HTR-8/SVneo (cell line): ENCODE measurements around the gene CDK3.
A peak's percentile ranks its signal among the peaks of the same experiment; 100 is the strongest.
"Not testable (repeated sequence)": the region's sequence is repeated elsewhere in the genome, so short reads cannot be mapped to it uniquely, and the experiment has no call there.

Source experiments
- DNase-seq: peaks from one replicate; pipeline ENCODE4 v3.0.0; 2011; ENCODE audit warnings: low spot score, mixed read lengths; ENCODE audit not compliant: insufficient read length
- FAIRE-seq: peaks from 2 replicates; lab custom pipeline; 2011; peaks lifted over from hg19 to GRCh38; lab: Jason Lieb, UNC

The CDK3 gene

DNA sequence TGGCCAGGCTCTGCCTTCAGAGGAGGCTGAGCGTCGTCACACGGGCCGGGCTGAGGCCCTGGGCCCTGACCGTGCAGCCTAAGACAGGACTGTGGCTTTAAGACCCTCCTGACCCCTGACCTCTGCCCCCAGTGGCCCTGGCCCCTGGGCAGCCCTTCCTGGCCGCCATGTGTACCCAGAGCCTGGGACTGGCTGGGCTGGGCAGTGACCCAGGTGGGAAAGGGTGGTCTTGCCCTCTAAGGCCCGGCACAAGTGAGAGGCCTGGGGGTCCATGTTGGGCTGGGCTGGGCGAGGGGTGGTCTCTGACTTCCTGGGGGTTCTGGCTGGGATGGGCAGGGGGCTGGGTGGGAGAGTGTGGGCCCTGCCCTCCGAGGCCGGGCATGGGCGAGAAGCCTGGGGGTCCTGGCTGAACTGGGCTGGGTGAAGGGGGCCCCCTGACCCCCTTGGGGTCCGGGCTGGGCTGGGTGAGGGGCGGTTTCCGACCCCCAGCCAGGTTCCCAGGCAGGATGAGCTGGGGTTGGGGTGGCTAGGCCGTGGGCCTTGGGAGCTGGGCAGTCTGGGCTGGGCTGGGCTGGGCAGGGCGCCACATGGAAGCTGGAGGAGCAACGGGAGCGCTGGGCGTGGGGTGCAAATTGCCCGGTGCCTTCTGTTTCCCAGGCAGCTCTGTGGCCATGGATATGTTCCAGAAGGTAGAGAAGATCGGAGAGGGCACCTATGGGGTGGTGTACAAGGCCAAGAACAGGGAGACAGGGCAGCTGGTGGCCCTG lies at the start of gene CDK3:
TSS of gene CDK3 (plus strand) at position 101 of the 767 bp plus-strand sequence. CDS start at position 672, 571 bp downstream.
- DNase-seq (no peak), FAIRE-seq (no peak)

DNA sequence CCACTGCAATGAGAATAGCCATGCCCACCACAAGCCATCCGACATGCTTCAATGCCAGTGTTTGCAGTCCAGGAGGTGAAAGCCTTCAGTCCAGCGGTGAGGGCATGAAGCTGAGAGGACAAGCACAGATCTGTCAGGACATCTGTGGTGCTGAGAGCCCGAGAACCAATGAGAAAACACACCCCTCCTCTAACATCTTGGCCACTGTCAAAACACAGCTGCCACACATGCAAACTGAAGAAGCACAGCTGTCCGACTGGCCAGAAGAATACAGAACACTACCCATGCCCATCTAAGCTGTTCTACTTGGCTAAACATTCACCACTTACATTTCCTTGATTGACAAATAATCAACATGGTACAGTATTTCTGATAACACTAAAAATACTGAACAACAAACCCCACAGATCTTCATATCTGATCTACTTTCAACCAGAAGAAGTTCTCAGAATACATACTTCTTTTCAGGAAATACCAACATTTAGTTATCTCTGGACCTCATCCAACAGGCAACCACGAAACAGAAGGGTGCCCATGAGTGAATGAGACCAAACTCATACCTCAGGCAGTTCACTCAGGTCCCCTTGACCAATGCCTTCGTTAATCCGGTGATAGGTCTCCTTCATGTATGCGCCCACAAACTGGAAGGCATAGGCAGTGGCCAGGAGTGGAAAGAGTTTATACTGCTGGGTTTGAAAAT lies 49.6 kb upstream of the CDK3 start:
- DNase-seq (no peak), FAIRE-seq (no peak)

DNA sequence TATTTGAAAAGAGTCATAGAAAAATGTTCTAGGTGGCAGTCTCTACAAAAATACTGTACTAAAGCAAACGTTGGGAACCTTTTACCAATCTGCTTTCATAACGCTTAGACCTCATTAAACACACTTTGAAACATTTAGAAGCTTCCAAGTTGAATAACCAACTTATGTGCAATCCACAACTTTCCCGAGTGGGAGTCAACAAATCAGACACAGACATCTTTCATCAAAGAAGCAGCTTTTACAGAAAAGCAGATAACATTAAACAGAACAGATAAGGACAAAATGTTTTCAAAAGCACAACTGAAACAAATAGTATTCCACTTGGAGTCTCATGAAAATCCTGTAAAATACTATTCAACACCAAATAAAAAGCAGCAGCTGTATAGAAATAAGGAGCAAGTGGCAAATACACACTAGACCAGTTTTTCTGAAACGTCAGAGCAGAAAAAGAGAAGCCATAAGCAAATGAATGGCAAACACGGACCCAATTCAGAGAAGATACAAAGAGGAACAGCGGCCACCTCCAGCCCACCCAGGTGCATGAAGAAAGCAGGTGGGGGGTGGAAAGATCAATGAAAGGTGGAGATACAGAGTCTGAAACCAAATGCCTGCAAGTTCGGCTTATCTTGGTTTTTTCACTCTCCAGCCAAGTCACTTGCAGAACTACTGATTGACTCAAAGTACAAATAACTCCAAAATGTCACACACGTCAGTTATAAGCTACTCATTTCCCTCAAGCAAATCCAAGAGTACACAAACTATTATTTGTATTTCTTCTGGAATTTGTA lies 41.4 kb upstream of the CDK3 start:
- FAIRE-seq, result no peak
- no peak for DNase-seq

DNA sequence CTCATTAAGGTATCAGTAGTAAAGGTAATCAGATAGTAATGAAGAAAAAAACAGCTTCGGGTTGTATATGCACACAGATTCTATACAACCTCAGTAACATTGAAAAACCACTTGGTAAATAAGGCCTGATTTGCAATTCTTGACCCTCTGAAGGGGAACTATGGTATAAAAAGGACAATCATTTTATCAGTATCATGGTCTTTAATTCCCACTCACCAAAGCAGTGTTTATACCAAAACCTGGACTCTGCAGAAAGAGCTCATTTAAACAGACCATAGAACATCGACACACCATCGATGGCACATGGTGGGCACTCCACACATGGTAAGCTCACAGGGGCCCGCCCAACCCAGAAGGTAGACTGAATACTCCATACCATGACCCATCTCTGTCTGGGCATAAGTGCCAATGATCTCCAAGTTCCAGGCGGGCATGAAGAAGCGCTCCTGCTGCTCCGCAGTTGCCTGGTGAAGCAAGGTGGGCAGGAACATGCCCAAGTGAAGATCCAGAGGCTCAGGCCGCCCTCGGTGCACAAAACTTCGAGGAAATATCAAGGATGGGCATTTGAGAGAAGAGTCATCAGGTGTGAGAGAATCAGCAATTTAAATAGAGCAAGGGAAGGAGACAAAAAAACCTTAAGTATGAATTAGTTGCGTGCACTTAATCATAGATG lies 40.7 kb upstream of the CDK3 start:
- FAIRE-seq (no peak), DNase-seq (no peak)

DNA sequence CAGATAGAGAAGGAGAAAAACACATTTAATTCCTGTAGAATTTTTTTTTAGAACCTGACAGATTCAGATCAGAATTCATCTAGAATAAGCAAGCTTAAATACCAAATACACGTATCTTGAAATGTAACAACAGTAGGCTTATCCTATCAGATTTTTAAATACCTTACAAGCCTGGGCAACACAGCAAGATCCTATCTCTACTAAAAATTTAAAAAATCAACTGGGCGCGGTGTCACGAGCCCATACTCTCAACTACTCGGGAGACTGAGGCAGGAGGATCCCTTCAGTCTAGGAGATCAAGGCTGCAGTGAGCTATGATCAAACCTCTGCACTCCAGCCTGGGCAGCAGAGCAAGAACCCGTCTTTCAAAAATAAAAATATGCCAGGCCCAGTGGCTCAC lies 35.2 kb upstream of the CDK3 start:
- FAIRE-seq (no peak), DNase-seq (no peak)

DNA sequence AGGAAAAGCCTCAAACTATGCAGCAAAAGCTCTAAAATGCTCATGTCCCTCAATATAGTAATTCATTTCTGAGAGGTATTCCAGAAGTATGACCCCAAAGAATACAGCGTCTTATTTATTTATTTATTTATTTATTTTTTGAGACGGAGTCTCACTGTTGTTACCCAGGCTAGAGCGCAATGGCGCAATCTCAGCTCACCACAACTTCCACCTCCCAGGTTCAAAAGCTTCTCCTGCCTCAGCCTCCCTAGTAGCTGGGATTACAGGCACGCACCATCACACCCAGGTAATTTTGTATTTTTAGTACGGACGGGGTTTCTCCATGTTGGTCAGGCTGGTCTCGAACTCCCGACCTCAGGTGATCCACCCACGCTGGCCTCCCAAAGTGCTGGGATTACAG lies 31.6 kb upstream of the CDK3 start:
- not testable (repeated sequence) for FAIRE-seq, DNase-seq

DNA sequence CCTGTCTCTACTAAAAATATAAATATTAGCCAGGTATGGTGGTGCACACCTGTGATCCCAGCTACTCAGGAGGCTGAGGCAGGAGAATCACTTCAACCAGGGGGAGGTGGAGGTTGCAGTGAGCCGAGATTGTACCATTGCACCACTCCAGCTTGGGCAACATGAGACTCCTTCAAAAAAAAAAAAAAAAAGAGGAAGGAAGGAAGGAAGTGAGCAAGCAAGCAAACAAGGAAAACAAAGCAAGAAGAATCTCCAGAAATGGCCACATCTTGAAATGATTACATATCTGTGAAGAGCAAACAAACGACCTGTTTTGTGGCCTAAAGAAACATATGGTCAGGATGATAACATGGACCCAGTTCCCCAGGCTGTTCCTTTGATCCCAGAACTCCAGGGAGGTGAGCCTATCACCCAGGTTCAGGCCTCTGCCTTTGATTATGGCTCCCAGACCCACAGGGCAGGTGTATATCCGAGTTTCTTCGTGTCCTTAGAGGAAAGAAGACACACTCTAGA lies 30.6 kb upstream of the CDK3 start:
- DNase-seq (no peak), FAIRE-seq (no peak)

DNA sequence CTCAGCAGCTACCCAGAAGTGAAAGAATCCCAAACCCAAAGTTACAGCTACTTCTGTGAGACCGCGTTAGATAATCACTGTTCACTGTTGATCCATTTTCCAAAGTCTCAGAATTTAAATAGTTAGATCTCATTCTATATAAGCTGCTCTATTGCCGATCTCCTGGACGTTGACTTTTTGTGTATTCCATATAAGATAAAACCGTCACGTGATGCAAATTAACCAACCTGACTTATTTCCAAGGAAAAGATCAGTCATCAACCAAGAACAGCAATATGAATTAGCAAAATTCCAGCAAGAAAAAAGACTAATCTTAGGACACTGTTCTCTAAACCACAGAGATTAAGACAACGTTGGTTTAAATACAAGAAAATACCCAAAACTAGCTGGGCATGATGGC lies 30.0 kb upstream of the CDK3 start:
- DNase-seq (no peak), FAIRE-seq (no peak)

DNA sequence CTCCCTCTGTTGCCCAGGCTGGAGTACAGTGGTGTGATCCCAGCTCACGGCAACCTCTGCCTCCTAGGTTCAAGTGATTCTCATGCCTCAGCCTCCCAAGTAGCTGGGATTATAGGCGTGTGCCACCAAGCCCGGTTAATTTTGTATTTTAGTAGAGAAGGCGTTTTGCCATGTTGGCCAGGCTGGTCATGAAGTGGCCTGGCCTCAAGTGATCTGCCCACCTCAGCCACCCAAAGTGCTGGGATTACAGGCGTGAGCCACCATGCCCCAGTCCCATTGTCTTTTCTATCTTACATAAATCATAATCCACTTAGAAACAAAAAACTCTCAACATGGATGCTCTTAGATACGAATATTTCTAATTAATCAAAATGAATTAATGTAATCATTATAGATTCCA lies 25.5 kb upstream of the CDK3 start:
- not testable (repeated sequence) for FAIRE-seq, DNase-seq

DNA sequence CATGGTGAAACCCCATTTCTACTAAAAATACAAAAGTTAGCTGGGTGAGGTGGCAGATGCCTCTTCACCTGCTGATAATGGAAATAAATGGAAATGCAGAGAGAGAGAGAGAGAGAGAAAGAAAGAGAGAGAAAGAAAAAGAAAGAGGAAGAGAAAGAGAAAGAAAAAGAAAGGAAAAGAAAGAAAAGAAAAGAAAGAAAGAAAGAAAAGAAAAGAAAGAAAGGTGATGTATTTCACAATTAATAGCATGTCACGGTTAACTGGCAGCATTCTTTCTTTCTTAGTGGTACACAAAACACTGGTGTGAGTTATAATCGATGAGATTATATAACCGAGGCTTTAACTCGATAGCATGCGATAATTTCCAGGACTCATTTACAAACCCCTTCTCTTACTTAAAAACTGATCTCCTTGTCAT lies 24.9 kb upstream of the CDK3 start:
- no peak for FAIRE-seq
- DNase-seq, result no peak

DNA sequence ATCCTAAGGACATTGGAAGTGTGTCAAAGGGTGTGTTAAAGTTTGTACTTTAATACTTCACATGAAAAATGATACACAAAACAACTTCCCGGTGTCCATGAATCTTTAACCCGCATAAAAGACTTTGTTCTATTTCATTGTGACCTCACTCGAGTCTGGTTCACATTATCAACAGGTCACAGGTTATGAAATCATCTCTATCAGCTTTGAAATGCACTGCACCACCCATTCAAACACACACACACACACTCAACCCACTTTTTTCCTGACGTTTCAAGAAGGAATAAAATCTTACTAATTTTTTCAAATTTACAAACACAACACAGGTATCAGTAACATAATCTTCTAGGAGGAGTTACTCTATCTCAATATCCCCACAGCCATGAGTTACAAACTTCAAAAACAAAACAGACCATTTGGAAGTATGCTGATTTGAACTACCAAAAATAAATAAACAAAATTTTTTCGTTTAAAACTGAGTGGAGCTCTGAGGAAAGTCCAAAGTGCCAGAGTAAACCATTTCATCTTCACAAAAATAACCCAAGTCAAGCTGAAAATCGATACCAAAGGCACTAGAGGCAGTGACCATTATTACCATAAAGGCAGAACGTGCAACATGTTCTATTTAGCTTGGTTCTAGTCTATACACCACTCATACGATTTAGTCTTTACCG lies 24.3 kb upstream of the CDK3 start:
- FAIRE-seq (no peak), DNase-seq (no peak)

DNA sequence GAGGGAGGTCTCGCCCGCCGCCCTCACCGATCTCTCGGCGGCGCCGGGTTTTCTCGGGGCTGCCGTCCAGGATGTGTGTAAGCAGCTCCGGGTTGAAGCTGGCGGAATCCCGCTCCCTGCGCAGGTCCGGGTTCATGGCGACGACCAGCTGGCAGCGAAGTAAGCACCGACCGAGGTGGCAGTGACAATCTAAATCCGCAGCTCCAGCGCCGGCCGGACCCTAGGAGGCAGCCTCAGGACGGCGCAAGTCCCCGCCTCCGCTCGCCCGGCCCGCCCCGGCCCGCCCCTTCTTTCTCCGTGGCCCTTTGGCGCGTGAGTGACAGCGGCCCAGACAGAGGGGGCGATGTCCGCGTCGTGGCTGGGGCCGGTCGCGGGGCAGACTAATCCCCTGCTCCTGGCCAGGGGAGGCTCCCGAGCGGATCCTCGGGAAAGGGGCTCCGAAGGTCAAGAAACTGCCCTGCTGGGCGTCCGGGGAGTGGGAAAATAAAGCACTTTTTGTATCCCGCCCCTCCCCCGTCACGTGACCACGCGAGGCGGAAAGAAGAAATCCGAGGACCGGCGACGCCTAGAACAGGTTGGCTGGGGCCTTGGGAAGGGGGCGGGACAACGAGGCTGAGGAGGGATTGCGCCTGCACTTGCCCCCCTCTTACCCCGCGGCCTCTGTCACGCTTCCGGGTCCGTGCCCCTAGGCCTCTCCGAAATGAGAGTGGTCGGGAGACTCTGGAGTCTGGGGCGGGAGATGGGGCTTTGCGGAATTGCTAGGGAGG lies 21.5 kb upstream of the CDK3 start, which contains the start of the genes ACOX1 and TEN1:
TSS of gene ACOX1 (minus strand) at position 229 of the 767 bp plus-strand sequence. CDS start at position 136, 93 bp downstream.
TSS of gene TEN1 (plus strand) at position 303 of the 767 bp plus-strand sequence. CDS start 6,953 bp downstream, outside the sequence.
- peak; percentile 98 for DNase-seq
- FAIRE-seq, result peak; percentile 83

DNA sequence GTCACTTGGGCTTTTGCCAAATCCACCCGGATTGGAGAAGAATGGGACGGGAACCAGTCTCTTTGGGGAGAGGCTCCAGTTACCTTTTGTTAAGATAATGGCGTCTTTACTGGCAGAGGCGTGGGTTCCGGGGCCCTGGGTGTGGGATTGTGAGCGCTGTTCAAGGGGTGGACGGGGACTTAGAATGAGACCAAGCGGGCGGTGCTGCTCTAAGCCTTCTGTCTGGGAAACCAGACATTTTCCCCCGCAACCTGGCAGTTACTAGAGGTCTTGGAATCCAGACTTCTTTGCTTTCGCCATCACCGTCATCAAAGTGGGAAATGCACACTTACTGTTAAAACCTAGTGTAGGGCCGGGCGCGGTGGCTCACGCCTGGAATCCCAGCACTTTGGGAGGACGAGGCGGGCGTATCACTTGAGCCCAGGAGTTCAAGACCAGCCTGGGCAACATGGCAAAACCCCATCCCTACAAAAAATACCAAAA lies 20.9 kb upstream of the CDK3 start:
- DNase-seq (no peak), FAIRE-seq (no peak)

DNA sequence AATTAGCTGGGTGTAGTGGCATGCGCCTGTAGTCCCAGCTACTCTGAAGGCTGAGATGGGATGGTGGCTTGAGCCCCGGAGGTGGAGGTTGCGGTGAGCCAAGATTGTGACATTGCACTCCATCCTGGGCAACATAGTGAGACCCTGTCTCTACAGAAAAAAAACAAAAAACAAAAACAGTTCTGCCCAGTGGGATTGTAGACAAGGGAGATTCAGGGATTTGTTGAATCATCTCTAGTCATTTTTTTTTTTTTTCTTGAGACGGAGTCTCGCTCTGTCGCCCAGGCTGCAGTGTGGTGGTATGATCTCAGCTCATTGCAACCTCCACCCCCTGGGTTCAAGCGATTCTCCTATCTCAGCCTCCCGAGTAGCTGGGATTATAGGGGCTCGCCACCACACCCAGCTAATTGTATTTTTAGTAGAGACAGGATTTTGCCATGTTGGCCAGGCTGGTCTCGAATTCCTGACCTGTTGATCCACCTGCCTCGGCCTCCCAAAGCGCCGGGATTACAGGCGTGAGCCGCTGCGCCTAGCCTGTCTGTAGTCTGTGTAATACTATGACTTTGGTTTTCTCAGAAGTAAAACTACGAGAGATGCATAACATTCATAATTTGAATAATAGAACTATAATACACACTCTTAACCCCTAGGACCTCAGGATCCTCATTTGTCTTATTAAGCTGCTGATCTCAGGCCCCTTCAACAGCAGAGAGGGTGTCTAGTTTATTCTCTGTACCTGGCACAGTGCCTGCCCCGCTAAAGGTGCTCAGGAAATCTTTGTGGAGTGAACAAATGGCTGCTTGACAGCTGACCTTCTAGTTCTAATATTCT lies 20.3 kb upstream of the CDK3 start:
- FAIRE-seq (no peak), DNase-seq (no peak)

DNA sequence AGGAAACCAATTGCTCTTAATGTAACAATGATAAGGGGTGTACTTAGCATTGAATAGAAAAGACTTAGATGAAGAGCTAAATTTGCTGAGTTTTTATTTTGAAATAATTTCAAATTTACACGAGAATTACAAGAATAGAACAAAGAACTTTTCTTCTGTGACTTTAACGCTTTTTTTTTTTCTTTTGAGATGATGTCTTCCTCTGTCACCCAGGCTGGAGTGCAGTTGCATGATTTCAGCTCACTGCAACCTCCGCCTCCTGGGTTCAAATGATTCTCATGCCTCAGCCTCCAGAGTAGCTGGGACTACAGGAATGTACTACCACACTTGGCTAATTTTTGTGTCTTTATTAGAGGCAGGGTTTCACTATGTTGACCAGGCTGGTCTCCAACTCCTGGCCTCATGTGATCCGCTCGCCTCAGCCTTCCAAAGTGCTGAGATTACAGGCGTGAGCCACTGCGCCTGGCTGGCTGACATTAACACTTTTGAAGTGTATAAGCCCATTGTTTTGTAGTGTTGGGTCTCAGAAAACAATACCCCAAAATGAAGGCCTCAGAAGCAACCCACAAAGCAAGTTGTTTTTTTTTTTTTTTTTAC lies 19.5 kb upstream of the CDK3 start:
- FAIRE-seq (no peak), DNase-seq (no peak)

DNA sequence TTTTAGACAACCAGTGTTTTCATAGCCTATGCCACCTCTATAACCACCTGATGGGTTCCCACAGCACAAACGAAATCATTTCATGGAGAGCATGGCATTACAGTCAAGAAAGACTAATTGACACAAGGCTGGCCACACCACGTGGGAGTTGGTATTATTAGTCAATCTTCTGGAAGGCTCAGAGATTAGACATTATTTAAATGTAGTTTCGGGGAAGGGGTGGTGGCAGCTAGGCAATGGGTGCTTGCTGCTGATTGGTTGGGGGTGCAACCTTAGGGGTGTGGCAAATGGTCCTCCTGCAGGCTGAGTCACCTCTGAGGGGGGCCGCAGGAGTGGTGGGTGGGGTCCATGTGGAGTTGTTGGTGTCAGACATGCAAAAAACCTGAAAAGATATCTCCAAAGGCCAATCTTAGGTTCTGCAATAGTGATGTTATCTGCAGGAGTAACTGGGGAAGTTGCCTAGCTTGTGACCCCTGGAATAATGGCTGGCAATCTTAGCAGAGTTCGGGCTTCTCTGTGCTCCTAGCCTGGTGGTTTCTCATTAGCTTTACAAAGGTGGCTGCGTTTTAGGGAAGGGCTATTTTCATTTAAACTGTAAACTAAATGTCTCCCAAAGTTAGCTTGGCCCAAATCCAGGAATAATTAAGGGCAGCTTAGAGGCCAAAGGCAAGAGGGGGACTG lies 17.0 kb upstream of the CDK3 start:
- FAIRE-seq (no peak), DNase-seq (no peak)

DNA sequence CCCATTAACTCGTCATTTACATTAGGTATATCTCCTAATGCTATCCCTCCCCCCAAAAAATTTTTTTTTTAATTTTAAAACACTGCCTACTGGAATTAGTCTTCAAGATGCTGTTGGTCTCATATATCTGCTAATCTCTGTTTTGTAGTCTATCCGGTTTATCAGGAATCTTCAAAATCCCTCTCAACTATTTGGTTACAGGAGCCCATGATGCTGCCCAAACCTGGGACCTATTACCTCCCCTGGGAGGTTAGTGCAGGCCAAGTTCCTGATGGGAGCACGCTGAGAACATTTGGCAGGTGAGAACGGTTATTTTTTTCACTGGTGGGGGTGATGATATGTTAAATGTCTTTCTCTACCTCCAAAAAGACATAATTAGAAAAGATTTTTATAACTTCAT lies 14.7 kb upstream of the CDK3 start:
- DNase-seq (no peak), FAIRE-seq (no peak)
